ENCODE results near the gene BABAM2.
"Not testable (repeated sequence)": the region's sequence is repeated elsewhere in the genome, so short reads cannot be mapped to it uniquely, and the experiment has no call there.

GRCh38 chr2:27968957-27969356, 78.4 kb downstream of the BABAM2 start:
- TF ChIP-seq EP300 (IDR thresholded peaks at IDR 0.05; ENCODE audit: low read length); HDAC6 (IDR thresholded peaks at IDR 0.05; ENCODE audit: low read depth, low read length); TAF1 (IDR thresholded peaks at IDR 0.05; ENCODE audit: control insufficient read depth, extremely low read depth, insufficient read depth, low read length, severe bottlenecking); NR3C1 (CRISPR knock-in tag; IDR thresholded peaks at IDR 0.05): not testable (repeated sequence)
